Sigmoid colon (tissue), 7 donors: ENCODE data around the gene SUMO2. TPM values are rescaled to one million over a fixed set of nuclear protein-coding genes. Genes with fewer than 3 reads are reported as not detected.
"Not testable (repeated sequence)": the region's sequence is repeated elsewhere in the genome, so short reads cannot be mapped to it uniquely, and the experiment has no call there.

Experiments
- DNase-seq: peaks from one replicate; pipeline ENCODE4 v3.0.0-alpha.2; 2019
- H3K27ac ChIP-seq, 4 donors: fragments of 200-600 bp; sonication (generic); one replicate each; pipeline ENCODE4 v1.5.1; 2016 to 2019; ENCODE audit warnings: mild to moderate bottlenecking in 1 of 4
- H3K27me3 ChIP-seq, 3 donors: fragments of 200-600 bp; sonication (generic); one replicate each; pipeline ENCODE4 v1.5.1; 2019; ENCODE audit warnings: mild to moderate bottlenecking in 1 of 3
- H3K36me3 ChIP-seq, 4 donors: fragments of 200-600 bp; sonication (generic); one replicate each; pipeline ENCODE4 v1.5.1; 2016 to 2019
- H3K4me1 ChIP-seq, 4 donors: fragments of 200-600 bp; sonication (generic); one replicate each; pipeline ENCODE4 v1.5.1; 2017 to 2019
- H3K4me3 ChIP-seq, 4 donors: fragments of 200-600 bp; sonication (generic); one replicate each; pipeline ENCODE4 v1.5.1; 2017 to 2019; ENCODE audit warnings: mild to moderate bottlenecking in 2 of 4, moderate library complexity in 1 of 4
- H3K9me3 ChIP-seq, 4 donors: fragments of 200-600 bp in 3 of 4; sonication (generic) in 3 of 4; one replicate each; pipeline versions ENCODE4 v1.5.1 to v1.6.1; 2013 to 2019
- EP300 ChIP-seq, 4 donors: sonication (generic); formaldehyde crosslinking; IDR thresholded peaks; one replicate each; pipeline ENCODE4 v1.6.1; 2017; ENCODE audit warnings: antibody characterized with exemption in 4 of 4
- POLR2A ChIP-seq, 2 donors: fragments of 450-650 bp; IDR thresholded peaks; one replicate each; pipeline ENCODE4 v1.6.1; 2016; ENCODE audit warnings: antibody characterized with exemption in 2 of 2, mild to moderate bottlenecking in 2 of 2, moderate library complexity in 2 of 2
- POLR2AphosphoS5 ChIP-seq, 4 donors: sonication (generic); formaldehyde crosslinking; IDR thresholded peaks; one replicate each; pipeline ENCODE4 v1.6.1; 2017; ENCODE audit warnings: antibody characterized with exemption in 4 of 4
- WGBS, 2 donors: extraction: QIAGEN DNeasy Blood & Tissue Kit; methylation state at CpG; one replicate each; pipeline ENCODE4 v1.1.7; 2013; 5-methylcytosine and 5-hydroxymethylcytosine counted together
- intact Hi-C: fragments of 100-400 bp; cut with DNase I; formaldehyde crosslinking; loops from one replicate; pipeline ENCODE4 v1.15.1; 2023
- polyA plus RNA-seq, 3 donors: library from polyadenylated mRNA; stranded (reverse); fragments of 200-250 nt; gene quantifications; one replicate each; pipeline ENCODE4 v1.2.3, GENCODE V29; 2013
- total RNA-seq, 4 donors: library from RNA; depleted of rRNA; stranded (reverse); fragments of >200 nt; gene quantifications; one replicate each; pipeline ENCODE4 v1.1.0, GENCODE V29; 2016
- TF ChIP-seq, protein P1 (sequence below), 4 experiments: fragments of 450-650 bp in 3 of 4; fragments of 200-600 bp in 1 of 4; IDR thresholded peaks; one replicate each; pipeline ENCODE4 v1.5.1; 2016 to 2019; ENCODE audit warnings: antibody characterized with exemption in 4 of 4, mild to moderate bottlenecking in 3 of 4, moderate library complexity in 2 of 4
- donor health status: healthy with polysubstance abuse.
- donor health status: Bipolar disorder and iron deficiency.
- donor health status: healthy.

Gene SUMO2
- total and polyA plus RNA-seq, 7 donors, result 63.0 to 130 (median 97.4) TPM

DNA sequence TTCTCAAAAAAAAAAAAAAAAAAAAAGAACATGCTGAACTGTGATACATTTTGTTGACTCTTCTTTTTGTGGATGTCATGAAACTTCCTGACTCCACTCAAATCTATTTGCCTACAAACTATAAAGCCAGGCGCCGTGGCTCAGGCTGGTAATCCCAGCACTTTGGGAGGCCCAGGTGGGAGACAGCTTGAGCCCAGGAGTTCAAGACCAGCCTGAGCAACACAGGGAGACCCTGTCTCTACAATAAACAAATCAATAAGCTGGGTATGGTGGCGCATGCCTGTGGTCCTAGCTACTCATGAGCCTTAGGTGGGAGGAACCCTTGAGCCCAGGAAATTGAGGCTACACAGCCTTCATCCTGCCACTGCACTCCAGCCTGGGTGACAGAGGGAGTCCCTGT, 49.8 kb downstream of the SUMO2 start:
- no peak overlapping the region for H3K4me3 ChIP-seq
- H3K27ac ChIP-seq, result no peak overlapping the region
- 87 to 90% methylated on average over 3 of the region's 3 CpGs for WGBS, 2 donors
- H3K36me3 ChIP-seq, result peaks cover 0 to 19% (median 5%) of the 10 kb centered on the region in 4 donors
- H3K4me1 ChIP-seq, result peaks cover 0 to 23% (median 11%) of the 10 kb centered on the region in 4 donors
- no peaks in the 10 kb centered on the region for H3K27me3 ChIP-seq
- no peak for TF ChIP-seq POLR2AphosphoS5 (IDR thresholded peaks at IDR 0.05)
- no peak for TF ChIP-seq EP300 (IDR thresholded peaks at IDR 0.05)
- TF ChIP-seq, protein P1, sequence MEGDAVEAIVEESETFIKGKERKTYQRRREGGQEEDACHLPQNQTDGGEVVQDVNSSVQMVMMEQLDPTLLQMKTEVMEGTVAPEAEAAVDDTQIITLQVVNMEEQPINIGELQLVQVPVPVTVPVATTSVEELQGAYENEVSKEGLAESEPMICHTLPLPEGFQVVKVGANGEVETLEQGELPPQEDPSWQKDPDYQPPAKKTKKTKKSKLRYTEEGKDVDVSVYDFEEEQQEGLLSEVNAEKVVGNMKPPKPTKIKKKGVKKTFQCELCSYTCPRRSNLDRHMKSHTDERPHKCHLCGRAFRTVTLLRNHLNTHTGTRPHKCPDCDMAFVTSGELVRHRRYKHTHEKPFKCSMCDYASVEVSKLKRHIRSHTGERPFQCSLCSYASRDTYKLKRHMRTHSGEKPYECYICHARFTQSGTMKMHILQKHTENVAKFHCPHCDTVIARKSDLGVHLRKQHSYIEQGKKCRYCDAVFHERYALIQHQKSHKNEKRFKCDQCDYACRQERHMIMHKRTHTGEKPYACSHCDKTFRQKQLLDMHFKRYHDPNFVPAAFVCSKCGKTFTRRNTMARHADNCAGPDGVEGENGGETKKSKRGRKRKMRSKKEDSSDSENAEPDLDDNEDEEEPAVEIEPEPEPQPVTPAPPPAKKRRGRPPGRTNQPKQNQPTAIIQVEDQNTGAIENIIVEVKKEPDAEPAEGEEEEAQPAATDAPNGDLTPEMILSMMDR (IDR thresholded peaks at IDR 0.05), result no peak
- no peak for TF ChIP-seq POLR2A (IDR thresholded peaks at IDR 0.05)
- no peak for DNase-seq
- intact Hi-C loops, result loop anchor here (5.0 kb wide), 1 partner anchor 49 kb away; the partner anchor contains the start of gene SUMO2
- H3K9me3 ChIP-seq, result no peaks in the 10 kb centered on the region

GRCh38 chr17:75132018-75133000, 50.5 kb downstream of the SUMO2 start:
- H3K4me1 ChIP-seq, result peaks cover 0 to 23% (median 11%) of the 10 kb centered on the region in 4 donors
- H3K4me3 ChIP-seq, result peak overlapping the region; percentile 68 to 86 (median 74)
- H3K36me3 ChIP-seq, result peaks cover 0 to 19% (median 5%) of the 10 kb centered on the region in 4 donors
- not testable (repeated sequence) for H3K9me3 ChIP-seq, H3K27me3 ChIP-seq, DNase-seq
- WGBS, 2 donors, result 79 to 81% methylated on average over 40 of the region's 40 CpGs
- intact Hi-C loops, result loop anchor here (5.0 kb wide), 1 partner anchor 50 kb away; the partner anchor contains the start of gene SUMO2
- H3K27ac ChIP-seq, result peak overlapping the region; percentile 88 to 91 (median 88)

- Histone ChIP-seq H3K9me3 (no peaks in the 10 kb centered on the region), H3K27ac (peak within 1 kb of the TSS; percentile 88 to 91 (median 88)), H3K27me3 (no peaks in the 10 kb centered on the region), H3K36me3 (peaks cover 0 to 19% (median 5%) of the 10 kb centered on the region in 4 donors), H3K4me1 (peaks cover 0 to 23% (median 11%) of the 10 kb centered on the region in 4 donors), H3K4me3 (peak within 1 kb of the TSS; percentile 68 to 86 (median 74))
- TF ChIP-seq POLR2AphosphoS5 (IDR thresholded peaks at IDR 0.05) (peak in 3 of 4 donors; percentile 28 to 85 (median 82)), POLR2A (IDR thresholded peaks at IDR 0.05) (no peak), EP300 (IDR thresholded peaks at IDR 0.05) (no peak)
- TF ChIP-seq, protein P1 (IDR thresholded peaks at IDR 0.05), result peak; percentile 43 to 72 (median 58)
- intact Hi-C loops, result loop anchor here (1.0 to 5.0 kb wide), 3 partner anchors 17 to 73 kb away; partner anchors contain the start of gene SUMO2
- 0 to 1% methylated on average over 82 of the region's 82 CpGs for WGBS, 2 donors
- peak; percentile 91 for DNase-seq
Observed at GRCh38 chr17:75131278-75132017, 51.3 kb downstream of the SUMO2 start, which contains the start of gene NT5C. Gene NT5C, minus strand, starts transcription at chr17:75131742. Its CDS starts 35 bp downstream, at chr17:75131707.

- H3K4me1 ChIP-seq, result peaks cover 0 to 23% (median 11%) of the 10 kb centered on the region in 4 donors
- intact Hi-C loops, result loop anchor here (1.0 to 5.0 kb wide), 3 partner anchors 16 to 72 kb away; partner anchors contain the start of gene SUMO2
- WGBS, 2 donors, result 8 to 11% methylated on average over 29 of the region's 29 CpGs
Observed at GRCh38 chr17:75130632-75131277, 52.0 kb downstream of the SUMO2 start.

More at GRCh38 chr17:75130632-75131277, 52.0 kb downstream of the SUMO2 start:
- H3K27ac ChIP-seq, result peak overlapping the region; percentile 88 to 91 (median 88)
- TF ChIP-seq, protein P1 (IDR thresholded peaks at IDR 0.05), result peak; percentile 4 to 42 (median 23)
- TF ChIP-seq POLR2A (IDR thresholded peaks at IDR 0.05), result no peak
- H3K27me3 ChIP-seq, result no peaks in the 10 kb centered on the region
- no peaks in the 10 kb centered on the region for H3K9me3 ChIP-seq
- peak; percentile 84 for DNase-seq
- H3K36me3 ChIP-seq, result peaks cover 0 to 19% (median 5%) of the 10 kb centered on the region in 4 donors
- peak overlapping the region; percentile 68 to 86 (median 74) for H3K4me3 ChIP-seq
